Activated T-cell treated with anti-CD3 and anti-CD28 coated beads for 24 hours (primary cell): Measurements from ENCODE around the gene XPNPEP2.

Experiments
- DNase-seq: peaks from one replicate; pipeline ENCODE4 v3.0.0-alpha.2; 2020; ENCODE audit warnings: low read depth

Gene XPNPEP2

DNA sequence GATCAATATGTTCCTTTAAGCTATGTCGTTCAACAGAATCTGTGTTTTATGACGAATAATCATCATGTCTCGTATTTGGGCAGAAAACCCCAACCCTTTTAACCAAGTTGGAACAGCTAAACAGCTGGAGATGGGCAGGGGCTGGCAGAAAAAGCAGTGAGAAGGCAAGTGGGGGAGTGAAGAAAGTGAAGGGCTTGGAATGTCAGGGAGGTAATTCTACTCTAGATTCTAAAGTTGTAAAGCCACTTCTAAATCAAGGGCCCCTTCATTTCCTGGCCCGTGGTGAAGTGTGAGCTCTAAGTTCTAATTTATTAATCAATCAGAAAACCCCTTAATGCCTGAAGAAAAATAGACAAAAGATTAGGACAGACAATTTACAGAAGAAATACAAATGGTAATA is 61.4 kb downstream of the XPNPEP2 start:
- DNase-seq: no peak

DNA sequence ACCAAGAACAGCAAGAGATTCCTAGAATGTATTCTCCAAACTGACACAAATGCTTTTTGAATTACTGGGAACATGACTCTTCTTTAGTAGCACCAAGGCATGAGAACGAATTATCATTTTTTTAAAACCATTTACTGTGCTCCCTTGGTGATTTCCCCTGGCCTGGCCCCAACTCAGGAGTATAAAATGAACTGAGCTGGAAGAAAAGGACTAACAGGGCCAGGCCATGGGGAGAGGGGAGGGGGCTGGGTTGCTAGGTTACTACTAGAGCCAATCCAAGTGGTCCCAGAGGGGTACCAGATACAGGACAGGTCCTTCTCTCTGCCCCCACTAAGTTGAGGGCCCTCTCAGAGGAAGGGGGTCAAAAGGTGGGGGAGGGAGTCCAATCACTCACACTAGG is 64.1 kb downstream of the XPNPEP2 start:
- DNase-seq: no peak

DNA sequence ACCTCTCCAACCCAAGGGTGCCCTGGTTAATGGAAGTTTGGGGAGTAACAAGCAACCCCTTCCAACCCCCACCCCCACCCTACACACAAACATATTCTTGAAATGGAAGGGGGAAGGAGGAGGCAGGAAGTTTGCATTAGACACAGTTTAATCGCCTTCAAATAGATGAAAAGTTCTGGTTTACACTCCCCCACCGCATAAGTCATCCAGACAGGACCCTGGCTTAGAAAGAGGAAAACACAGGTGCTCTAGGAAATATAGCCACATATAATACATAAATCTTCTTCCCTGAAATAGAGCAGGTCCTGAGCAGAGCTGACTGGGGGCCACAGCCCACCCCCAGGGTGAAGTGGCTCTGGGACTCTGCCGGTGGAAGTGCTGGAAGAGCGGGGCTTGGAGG is 66.0 kb downstream of the XPNPEP2 start:
- no peak for DNase-seq

DNA sequence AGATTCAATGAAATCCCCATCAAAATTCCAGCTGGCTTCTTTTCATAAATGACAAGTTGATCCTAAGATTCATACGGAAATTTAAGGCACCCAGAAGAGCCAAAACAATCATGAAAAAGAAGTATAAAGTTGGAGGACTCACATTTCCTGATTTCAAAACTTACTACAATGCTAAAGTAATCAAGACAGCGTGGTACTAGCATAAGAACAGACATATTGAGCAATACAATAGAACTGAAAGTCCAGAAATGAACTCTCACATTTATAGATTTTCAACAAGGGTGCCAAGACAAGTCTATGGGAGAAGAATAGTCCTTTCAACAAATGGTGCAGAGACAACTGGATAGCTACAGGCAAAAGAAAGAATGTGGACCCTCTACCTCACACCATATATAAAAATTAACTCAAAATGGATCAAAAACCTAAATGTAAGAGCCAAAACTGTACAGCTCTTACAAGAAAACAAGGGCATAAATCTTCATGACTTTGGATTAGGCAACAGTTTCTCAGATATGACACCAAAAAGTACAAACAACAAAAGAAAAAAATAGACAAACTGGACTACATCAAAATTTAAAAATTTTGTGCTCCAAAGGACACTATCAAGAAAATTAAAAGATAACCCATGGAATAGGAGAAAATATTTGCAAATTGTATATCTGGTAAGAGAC is 69.5 kb downstream of the XPNPEP2 start:
- DNase-seq: no peak

DNA sequence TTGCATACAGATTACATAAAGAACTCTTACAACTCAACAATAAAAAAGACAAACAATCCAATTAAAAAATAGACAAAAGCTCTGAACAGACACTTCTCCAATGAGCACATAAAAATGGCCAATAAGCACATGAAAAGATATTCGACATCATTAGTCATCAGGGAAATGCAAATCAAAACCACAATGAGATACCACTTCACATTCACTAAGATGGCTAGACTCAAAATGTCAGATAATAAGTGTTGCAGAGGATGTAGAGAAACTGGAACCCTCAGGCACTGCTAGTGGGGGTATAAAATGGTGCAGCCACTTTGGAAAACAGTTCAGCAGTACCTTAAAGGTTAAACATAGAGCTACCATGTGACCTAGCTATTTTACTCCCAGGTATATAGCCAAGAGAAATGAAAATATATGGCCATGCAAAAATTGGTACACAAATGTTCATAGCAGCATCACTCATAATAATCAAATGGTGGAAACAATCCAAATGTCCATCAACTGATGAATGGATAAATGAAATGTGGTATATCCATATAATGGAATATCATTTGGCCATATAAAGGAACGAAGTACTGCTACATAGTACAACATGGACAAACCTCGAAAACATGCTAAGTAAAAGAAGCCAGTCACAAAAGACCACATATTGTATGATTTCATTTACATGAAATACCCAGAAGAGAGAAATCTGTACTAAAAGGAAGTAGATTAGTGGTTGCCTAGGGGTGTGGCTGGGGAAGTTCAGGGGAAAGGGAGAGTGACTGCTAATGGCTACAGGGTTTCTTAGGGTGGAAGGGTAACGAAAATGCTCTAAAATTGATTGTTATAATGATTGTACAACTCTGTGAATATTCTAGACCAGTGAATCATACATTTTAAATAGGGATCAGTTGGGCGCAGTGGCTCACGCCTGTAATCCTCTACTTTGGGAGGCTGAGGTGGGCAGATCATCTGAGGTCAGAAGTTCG is 70.3 kb downstream of the XPNPEP2 start:
- DNase-seq: no peak

DNA sequence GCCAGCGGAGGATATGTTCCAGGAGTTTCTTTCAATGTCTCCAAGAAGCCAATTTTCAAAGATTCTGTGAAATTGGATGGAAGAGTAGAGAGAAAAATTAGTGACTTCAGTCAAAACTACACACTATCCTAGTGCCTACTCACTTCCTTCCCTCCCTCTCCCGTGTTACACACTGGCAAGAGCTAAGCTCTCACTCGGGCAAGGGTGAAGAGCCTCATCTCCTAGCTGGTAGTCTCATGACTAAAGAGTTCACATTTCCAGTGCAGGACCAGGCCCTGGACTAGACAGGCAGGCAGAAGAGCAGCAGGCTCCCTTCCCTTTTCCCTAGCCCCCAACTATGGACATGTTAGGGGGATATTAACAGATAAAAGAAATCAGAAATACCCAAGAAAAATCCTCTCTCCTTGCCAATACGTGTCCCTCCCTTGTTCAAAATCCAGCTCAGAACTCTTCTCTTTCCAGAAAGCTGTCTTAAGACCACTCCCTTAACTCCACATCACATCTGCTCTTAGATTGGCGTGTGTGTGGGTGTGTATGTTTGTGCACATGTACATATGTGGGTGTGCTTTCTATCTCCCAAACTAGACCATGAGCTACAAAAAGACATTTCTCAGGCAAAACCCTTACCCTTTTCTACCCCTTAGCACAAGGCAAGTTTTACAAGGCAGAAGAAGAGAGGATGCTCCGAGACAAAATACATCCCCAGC is 75.0 kb downstream of the XPNPEP2 start:
- no peak for DNase-seq

DNA sequence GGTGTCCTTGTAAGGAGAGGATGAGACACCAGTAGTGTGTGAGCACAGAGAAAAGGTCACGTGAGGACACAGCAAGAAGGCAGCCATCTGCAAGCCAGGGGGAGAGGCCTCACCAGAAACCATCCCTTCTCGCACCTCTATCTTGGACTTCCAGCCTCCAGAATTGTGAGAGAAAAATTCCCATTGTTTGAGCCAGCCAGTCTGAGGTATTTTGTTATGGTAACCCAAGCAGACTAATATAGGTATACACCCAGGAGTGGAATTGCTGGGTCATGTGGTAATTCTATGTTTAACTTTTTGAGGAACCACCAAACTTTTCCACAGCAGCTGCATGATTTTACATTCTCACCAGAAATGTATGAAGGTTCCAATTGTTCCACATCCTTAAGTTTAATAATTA is 79.3 kb downstream of the XPNPEP2 start:
- DNase-seq: no peak
